H1 (cell line): Measurements from ENCODE around the gene CCDC12. TPM values are rescaled to one million over a fixed set of nuclear protein-coding genes. Genes with fewer than 3 reads are reported as not detected.

ENCODE experiments used
- CBX5 ChIP-seq: fragments of 300-800, 300-1000 bp; sonication (generic); IDR thresholded peaks from 2 replicates; pipeline ENCODE4 v1.7.1; 2016; ENCODE audit warnings: antibody characterized with exemption, low read length, low read depth
- CREB1 ChIP-seq: IDR thresholded peaks from 2 replicates; pipeline ENCODE4 v1.6.1; 2012; ENCODE audit warnings: inconsistent platforms
- CTBP2 ChIP-seq: IDR thresholded peaks from 2 replicates; pipeline ENCODE4 v1.7.0; 2011; ENCODE audit warnings: borderline replicate concordance, mild to moderate bottlenecking, moderate library complexity, mixed read lengths, low read length; ENCODE audit not compliant: insufficient read depth, insufficient read length
- EP300 ChIP-seq, 2 experiments: IDR thresholded peaks; 1 replicate in 1 of 2; 2 replicates in 1 of 2; pipeline ENCODE4 v1.6.1; 2011 to 2012; ENCODE audit warnings: low read depth in 2 of 2, low read length in 2 of 2, mild to moderate bottlenecking in 2 of 2, borderline replicate concordance in 1 of 2, inconsistent platforms in 1 of 2, moderate library complexity in 1 of 2
- HDAC2 ChIP-seq, 2 experiments: fragments of 300-600 bp in 1 of 2; sonication (generic) in 1 of 2; IDR thresholded peaks; 2 replicates each; pipeline ENCODE4 v1.6.1; 2011 to 2012; ENCODE audit warnings: low read depth in 2 of 2, low read length in 2 of 2, mild to moderate bottlenecking in 2 of 2, moderate library complexity in 2 of 2, borderline replicate concordance in 1 of 2, inconsistent platforms in 1 of 2
- PHF8 ChIP-seq: fragments of 200-600 bp; sonication (generic); conservative IDR thresholded peaks from 2 replicates; pipeline ENCODE4 v1.7.1; 2012; ENCODE audit warnings: low read depth, mild to moderate bottlenecking, inconsistent platforms, low read length, moderate library complexity
- RFX5 ChIP-seq: IDR thresholded peaks from 2 replicates; pipeline ENCODE4 v1.6.1; 2011; ENCODE audit warnings: low read depth, low read length, improper control_type of control experiment, borderline replicate concordance
- TEAD4 ChIP-seq: IDR thresholded peaks from 2 replicates; pipeline ENCODE4 v1.6.1; 2012; ENCODE audit warnings: low read depth, low read length, inconsistent platforms, mixed read lengths
- polyA plus RNA-seq, 7 experiments: library from polyadenylated mRNA; depleted of rRNA in 3 of 7; stranded (reverse) in 5 of 7; unstranded in 2 of 7; fragments of >200 nt in 5 of 7; fragments of 200-250 nt in 2 of 7; gene quantifications; 1 replicate in 5 of 7; 2 replicates in 1 of 7; 4 replicates in 1 of 7; pipeline versions ENCODE4 v1.2.1 to v1.2.3, GENCODE V29; 2011 to 2013; ENCODE audit warnings: missing spikeins in 2 of 7, mixed read lengths in 2 of 7
- total RNA-seq: library from RNA; stranded (reverse); fragmentation: NEBNext Ultra II Directional; extraction: Animal tissue kit (Norgen Biotek cat#: 25700); gene quantifications from 2 replicates; pipeline ENCODE4 v1.2.1, GENCODE V29; 2021
- TF ChIP-seq, protein P1 (sequence below), 3 experiments: IDR thresholded peaks; 1 replicate in 2 of 3; 2 replicates in 1 of 3; pipeline versions ENCODE4 v1.5.1 to v1.6.1; 2011; ENCODE audit warnings: low read length in 3 of 3, mild to moderate bottlenecking in 3 of 3, inconsistent platforms in 2 of 3, low read depth in 1 of 3, moderate library complexity in 1 of 3; ENCODE audit not compliant: insufficient read depth in 1 of 3; ENCODE audit errors: control extremely low read depth in 1 of 3
- TF ChIP-seq, protein P2 (sequence below): IDR thresholded peaks from 2 replicates; pipeline ENCODE4 v1.6.1; 2012; ENCODE audit warnings: inconsistent platforms
- TF ChIP-seq, protein P3 (sequence below): IDR thresholded peaks from 2 replicates; pipeline ENCODE4 v1.6.1; 2011; ENCODE audit warnings: low read length, improper control_type of control experiment

The CCDC12 gene
- total and polyA plus RNA-seq, 2 of the 8 experiments (the other 6 are each of a cell fraction or from before 2014, with no cell fraction given), result 29.5 to 41.3 TPM

DNA sequence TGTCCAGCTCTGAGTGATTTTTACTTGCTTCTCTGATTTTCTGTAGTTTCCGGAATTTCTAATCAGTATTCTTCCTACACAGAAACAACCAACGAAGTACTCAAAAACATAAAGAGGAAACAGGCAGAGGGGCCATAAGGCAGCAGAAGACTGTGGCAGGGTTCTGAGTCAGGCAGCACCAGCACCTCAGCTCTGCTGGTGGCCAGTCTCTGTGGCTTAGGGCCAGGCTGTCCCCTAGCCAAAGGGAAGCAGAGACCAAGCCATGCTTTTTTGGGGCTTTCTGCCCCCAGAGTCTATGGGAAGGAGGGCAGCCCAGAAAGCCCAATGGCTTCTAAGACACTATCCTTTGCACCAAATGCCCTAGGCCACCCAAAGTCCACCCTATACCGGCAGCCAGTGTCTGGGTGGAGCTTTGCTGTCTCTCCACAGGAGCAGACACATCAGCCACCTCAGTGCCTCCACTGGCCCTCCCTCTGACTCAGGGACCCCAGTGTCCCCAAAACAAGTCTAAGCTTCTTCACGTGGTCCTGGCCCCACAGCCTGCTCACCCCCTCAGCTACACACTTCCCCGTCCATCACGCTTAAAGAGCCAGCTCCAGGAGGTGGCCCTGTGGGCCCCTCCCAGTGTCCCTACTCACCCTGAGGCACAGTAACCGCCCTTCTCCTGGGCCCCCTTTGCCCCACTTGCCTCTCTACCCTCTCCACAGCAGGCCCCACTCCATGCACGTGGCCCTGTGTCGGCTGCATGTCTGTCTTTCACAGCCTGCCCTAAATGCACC lies 46.2 kb downstream of the CCDC12 start (continued):
- TF ChIP-seq, protein P1, sequence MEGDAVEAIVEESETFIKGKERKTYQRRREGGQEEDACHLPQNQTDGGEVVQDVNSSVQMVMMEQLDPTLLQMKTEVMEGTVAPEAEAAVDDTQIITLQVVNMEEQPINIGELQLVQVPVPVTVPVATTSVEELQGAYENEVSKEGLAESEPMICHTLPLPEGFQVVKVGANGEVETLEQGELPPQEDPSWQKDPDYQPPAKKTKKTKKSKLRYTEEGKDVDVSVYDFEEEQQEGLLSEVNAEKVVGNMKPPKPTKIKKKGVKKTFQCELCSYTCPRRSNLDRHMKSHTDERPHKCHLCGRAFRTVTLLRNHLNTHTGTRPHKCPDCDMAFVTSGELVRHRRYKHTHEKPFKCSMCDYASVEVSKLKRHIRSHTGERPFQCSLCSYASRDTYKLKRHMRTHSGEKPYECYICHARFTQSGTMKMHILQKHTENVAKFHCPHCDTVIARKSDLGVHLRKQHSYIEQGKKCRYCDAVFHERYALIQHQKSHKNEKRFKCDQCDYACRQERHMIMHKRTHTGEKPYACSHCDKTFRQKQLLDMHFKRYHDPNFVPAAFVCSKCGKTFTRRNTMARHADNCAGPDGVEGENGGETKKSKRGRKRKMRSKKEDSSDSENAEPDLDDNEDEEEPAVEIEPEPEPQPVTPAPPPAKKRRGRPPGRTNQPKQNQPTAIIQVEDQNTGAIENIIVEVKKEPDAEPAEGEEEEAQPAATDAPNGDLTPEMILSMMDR (IDR thresholded peaks at IDR 0.05; ENCODE audit: control extremely low read depth in 1 of 3, insufficient read depth in 1 of 3, low read depth in 1 of 3, low read length in 3 of 3), result no peak
- TF ChIP-seq EP300 (IDR thresholded peaks at IDR 0.05; ENCODE audit: borderline replicate concordance in 1 of 2, low read depth in 2 of 2, low read length in 2 of 2) (no peak), CTBP2 (no peak), HDAC2 (IDR thresholded peaks at IDR 0.05; ENCODE audit: borderline replicate concordance in 1 of 2, low read depth in 2 of 2, low read length in 2 of 2) (no peak), PHF8 (no peak), CREB1 (no peak), RFX5 (no peak), CBX5 (no peak), TEAD4 (no peak)
- TF ChIP-seq, protein P2, sequence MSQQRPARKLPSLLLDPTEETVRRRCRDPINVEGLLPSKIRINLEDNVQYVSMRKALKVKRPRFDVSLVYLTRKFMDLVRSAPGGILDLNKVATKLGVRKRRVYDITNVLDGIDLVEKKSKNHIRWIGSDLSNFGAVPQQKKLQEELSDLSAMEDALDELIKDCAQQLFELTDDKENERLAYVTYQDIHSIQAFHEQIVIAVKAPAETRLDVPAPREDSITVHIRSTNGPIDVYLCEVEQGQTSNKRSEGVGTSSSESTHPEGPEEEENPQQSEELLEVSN, result no peak
- TF ChIP-seq, protein P3, sequence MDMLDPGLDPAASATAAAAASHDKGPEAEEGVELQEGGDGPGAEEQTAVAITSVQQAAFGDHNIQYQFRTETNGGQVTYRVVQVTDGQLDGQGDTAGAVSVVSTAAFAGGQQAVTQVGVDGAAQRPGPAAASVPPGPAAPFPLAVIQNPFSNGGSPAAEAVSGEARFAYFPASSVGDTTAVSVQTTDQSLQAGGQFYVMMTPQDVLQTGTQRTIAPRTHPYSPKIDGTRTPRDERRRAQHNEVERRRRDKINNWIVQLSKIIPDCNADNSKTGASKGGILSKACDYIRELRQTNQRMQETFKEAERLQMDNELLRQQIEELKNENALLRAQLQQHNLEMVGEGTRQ, result no peak
- TF ChIP-seq, all 59 proteins: peak for 0
